ENCODE results near the gene EML1.

Gene EML1

DNA sequence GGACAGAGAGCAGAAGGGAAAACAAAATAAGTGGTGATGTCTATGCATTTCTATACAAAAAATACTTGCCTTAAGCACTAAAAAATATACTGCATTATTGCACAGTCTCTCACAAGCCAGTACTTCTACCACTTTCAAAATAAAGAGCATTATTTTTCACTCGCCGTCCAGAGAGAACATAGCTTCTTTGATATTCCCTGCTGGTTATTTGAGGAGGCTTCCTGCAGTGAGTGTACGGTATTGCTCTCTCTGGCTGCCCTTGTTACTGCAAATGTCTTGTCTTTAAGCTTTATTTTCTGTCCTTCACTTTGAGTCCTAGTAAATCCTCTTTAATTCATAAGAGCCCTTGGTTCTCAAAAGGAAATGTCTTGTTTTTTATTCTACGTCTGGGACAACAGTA lies 81.1 kb downstream of the EML1 start:
- DNase-seq = no peak

DNA sequence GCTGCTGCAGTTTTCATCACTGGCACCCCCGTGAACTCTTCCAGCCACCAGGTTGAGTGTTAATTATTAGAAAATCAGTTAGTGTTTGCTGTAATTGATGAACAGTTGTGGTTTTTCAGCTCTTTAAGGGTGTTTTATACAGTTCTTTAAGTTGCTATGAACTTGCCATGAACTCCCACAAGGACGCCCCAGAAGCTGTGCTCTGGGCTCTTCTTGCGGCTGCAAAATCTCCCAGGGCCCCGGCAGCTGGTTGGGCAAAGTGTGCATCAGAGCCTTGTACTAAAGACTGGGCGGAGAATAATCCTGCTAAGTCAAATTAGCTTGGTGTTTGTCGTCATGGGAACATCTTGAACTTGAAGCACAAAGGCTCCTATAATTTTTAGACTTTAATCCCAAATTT lies 82.2 kb downstream of the EML1 start:
- no peak for DNase-seq

- no peak for DNase-seq
These were observed 82.6 kb downstream of the EML1 start for GRCh38 chr14:99875836-99876235.

- no peak for DNase-seq
These were observed 83.2 kb downstream of the EML1 start for GRCh38 chr14:99876406-99876805.

- no peak for DNase-seq
These were observed 85.3 kb downstream of the EML1 start for GRCh38 chr14:99878563-99878962.

GRCh38 chr14:99879401-99880295 lies 86.4 kb downstream of the EML1 start:
- DNase-seq = no peak

GRCh38 chr14:99880651-99881420 lies 87.6 kb downstream of the EML1 start:
- no peak for DNase-seq

- no peak for DNase-seq
These were observed 90.8 kb downstream of the EML1 start for GRCh38 chr14:99883866-99884650.

DNA sequence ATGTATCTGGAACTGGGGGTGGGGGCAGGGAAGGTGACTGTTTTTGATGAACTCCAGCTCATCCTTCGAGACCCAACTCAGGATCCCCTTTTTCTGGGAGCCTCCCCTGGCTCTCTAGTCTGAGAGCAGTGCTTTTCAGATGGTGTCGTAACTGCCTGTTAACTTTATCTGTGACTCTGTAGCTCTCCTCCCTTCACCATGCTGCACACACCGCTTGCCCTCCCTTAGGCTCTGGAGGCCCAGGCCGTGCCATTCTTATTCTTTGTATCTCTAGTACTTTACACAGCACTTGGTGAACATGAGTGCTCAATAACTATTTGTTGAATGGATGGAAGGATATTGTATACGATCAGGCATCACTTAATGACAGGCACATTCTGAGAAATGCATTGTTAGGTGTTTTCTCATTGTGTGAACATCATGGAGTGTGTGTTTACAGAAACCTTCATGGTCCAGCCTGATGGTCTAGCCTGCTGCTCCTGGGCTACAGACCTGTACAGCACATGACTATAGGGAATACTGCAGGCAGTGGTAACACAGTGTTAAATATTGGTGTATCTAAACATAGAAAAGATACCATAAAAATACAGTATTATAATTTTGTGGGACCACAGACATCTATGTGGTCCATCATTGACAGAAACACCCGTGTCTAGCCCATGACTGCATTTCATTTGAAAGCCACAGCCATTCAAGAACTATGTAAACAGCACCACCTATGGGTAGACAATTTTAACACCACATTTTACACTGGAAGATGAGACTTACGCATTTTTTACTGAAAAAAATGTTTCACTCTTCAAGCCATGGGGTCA lies 91.8 kb downstream of the EML1 start:
- peak; percentile 32 for DNase-seq

DNA sequence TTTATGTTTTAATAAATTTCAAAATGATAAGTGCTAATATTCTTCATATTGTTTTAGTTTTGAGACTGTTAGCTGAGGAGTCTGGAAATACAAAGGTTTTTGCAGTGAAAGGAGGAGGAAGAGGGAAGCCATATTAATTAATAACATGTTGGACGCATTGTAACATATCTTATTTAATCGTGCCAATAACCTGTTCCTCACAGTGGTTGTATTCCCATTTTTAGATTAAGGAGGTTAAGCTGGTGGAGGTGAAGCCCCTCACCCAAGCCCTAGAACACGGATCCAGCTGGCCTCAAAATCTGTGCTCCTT lies 92.4 kb downstream of the EML1 start:
- no peak for DNase-seq

DNA sequence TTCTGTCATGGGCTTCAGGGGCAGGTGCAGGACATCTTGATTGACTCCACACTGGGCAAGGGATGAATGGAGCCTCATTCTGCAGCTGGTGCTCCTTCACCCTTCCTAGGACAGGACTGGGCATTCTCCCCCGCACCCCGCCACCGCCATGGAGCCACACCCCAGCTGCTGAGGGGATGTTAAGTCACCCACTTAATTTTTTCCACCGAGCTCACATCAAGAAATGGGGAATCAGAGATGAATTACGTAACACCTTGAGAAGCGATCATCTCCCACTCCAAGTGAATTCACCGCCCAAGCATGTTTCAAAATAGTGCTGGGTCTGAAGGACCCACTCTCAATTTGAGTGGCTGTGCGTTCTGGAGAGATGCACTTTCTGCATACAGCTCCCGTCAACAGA lies 94.2 kb downstream of the EML1 start:
- no peak for DNase-seq

DNA sequence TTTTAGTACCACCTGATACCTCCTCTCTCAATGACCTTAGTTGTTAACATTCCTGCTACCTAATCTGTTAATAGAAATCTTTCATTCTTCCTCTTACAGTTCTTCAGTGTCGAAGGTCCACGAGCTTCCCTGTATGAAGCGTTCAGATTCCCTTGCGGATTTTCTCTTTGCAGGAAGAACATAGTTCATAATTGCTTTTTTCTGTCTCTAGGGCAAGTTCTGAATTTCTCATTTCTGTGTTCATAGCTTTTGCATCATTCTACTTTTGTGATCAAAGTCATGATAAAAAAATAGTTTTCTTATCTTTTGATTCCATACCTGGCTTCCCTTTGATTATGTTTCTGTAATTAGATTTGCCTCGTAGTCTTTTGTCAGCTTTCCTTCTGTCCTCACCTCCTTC lies 94.9 kb downstream of the EML1 start:
- DNase-seq = no peak

DNA sequence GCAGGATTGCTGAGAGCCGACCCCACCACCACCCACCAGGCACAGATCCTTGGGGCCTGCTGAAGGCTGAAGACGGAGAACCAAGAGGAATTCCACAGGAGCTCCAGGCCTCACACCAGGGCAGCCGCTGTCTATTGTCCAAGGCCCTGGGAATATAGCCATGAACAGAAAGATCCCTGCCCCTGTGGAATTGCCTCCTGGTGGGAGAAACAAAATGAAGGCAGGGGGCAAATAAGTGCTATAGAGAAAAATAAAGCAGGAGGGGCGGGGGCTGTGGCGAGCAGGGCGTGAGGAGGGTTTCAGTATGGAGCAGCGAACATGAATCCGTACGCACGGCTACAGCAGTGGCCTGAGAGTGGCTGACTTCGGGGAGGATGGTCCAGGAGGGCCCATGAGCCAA lies 96.1 kb downstream of the EML1 start:
- DNase-seq = no peak

DNA sequence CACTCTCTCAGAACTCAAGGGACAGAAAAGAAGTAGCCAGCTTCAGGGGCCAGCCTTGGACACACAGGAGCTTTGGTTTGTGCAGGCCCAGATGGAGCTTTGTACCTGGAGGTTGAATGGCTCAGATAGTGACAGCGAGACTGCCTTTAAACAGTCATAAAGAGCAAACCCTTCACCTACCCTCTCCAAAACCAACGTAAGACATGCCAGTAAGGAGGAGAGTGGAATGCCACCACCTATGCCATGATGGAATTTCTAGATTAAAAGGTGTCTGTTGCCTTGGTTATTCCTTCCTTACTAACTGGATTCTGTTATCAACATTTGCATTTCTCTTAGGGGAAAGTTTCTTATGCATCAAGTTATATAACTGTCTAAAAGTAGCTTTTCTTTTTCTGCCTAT lies 98.1 kb downstream of the EML1 start:
- no peak for DNase-seq

- no peak for DNase-seq
These were observed 98.7 kb downstream of the EML1 start for GRCh38 chr14:99891900-99892299.

DNA sequence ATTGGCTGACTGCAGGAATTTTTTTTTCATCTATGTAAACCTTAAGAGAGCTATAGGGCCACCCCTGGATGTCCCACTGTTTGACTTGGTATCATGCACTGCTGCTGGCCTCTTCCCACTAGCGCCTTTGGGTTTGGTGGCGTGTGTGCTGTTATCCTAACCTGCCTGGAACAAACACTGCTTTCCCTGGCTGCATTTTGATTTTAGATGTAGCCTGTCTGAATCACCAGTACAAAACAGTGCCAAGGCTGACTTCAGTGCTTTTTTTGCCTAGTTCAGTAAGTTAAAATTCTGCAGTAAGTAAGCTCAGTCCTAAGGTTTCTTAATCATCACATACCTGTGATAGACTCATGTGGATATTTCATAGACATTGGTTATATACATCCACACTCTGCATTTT lies 99.2 kb downstream of the EML1 start:
- no peak for DNase-seq

DNA sequence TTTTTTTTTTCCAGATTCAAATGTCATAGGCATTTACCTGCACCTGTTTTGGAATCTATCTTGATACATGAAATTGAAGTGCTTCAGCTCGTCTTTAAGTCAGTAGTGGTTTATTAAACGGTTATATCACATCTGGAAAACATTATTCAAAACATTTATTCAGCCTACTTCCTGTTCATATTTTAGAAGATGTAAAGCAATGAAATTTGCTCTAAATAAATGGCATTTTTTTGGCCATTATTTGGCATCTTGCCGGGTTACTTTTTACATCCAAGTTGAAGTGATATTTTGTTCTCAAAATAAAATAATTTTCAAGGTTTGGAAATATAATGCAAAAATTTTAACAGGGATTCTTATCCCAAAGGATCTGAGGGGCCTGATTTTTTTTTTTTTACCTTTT lies 103.1 kb downstream of the EML1 start:
- no peak for DNase-seq

GRCh38 chr14:99899578-99900178 lies 106.5 kb downstream of the EML1 start:
- no peak for DNase-seq

GRCh38 chr14:99902925-99903324 lies 109.7 kb downstream of the EML1 start:
- no peak for DNase-seq

DNA sequence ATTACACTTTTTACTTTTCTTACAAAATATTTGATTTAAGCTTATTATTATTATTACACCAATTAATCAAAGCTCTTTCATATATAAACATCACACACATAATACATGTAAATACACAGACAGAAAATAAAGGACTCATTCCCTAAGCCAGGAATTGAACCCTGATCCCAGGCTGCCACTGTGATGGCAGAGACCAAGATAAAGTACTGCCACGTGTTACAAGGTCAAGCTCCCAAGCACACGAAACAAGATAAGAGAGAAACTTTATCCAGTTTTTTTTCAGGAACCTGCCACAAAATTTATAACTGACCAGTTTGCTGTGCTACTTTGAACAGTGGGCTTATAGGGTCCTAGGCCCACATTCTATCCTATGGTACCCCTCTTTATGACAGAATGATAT lies 111.3 kb downstream of the EML1 start:
- DNase-seq = no peak

GRCh38 chr14:99905121-99905520 lies 111.9 kb downstream of the EML1 start:
- DNase-seq = no peak

Data from CD4-positive, alpha-beta T cell treated with Interleukin-17A for 4 hours (primary cell).